G401.6 (cell line): ENCODE data around the gene ZYX.

ENCODE experiments used
- FAIRE-seq: peaks from 2 replicates; lab custom pipeline; 2012; peaks lifted over from hg19 to GRCh38; lab: Jason Lieb, UNC

ZYX gene

DNA sequence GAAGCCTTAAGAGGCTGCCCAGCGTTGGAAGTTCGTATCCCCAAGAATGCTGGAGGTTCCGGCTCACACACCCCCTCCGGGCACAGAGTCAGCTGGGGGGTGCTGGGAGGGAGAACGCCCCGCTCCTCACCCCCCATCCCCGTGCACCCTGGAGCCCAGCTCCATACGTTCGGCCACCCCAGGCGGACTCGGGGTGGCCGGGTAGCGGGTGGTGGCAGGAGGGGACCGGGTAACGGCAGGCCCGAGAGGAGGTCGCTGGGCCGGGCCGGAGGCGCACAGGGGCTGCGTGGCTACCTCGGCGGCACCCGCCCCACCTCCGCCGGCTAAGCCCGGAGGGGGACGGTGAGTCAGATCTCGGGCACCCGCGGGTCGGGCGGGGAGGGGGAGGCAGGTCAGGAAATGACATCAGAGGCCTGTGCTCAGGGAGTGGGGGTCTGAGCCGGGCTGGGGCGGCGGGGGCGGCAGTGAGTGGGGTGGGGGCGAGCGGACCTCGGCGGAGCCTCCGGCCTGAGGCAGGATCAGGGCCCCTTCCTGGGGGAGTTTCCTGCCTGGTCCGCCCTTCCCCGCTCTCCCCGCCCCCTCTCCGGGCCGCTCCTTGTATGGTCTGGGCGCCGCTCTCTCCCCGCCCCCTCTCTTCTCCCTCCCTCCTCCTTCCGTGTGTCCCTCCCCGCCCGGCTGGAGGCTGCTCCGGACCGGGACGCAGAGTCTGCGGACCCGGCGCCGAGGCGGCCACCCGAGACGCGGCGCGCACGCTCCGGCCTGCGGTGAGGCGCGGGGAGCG lies at the start of gene ZYX:
ZYX (plus strand) TSS at position 700 of the 781 bp plus-strand sequence. CDS start 227 bp downstream, outside the sequence.
- no peak for FAIRE-seq

- FAIRE-seq: no peak
Observed at GRCh38 chr7:143334244-143334643, 46.9 kb upstream of the ZYX start.

DNA sequence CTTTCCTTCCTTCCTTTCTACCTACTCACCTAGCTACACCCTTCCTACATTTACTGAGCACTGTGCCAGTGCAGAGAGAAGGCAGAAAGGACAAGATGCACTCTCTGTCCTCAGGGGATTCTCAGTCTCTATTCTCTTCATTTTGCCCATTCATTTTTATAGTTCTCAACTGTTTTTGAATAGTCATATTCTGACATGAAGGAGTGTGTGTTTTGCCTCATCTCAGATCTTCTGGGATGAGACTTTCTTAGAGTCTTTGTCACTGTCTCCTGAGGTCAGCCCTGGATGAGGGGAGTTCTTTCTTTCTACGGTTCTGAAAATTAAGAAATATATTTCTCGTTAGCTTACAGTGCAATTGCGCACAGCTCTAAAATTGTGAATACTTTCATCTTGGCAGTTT lies 43.9 kb upstream of the ZYX start:
- FAIRE-seq: no peak

DNA sequence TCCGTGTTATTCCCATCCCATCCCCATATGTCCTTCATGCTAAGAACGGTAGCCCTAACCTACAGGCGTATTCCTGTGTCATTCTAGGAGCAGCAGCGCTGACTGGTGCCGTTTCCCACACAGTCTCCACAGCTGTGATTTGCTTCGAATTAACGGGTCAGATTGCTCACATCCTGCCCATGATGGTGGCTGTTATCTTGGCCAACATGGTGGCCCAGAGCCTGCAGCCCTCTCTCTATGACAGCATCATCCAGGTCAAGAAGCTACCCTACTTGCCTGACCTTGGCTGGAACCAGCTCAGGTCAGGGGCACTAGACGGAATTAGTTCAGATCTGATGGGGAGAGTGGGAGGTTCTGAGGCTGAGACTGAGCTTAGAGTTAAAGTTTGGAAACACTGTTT lies 39.3 kb upstream of the ZYX start:
- no peak for FAIRE-seq

DNA sequence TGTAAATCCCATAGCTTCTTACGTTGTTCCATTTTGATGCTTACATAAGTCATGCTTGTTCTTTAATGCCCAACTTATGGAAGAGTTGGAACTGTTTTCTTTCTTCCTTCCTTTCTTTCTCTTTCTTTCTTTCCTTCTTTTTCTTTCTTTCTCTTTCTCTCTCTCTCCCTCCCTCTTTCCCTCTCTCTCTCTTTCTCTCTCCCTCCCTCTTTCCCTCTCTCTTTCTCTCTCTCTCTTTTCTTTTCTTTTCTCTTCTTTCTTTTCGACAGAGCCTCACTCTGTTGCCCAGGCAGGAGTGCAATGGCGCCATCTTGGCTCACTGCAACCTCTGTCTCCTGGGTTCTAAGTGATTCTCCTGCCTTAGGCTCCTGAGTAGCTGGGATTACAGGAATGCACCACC lies 37.5 kb upstream of the ZYX start:
- no peak for FAIRE-seq

GRCh38 chr7:143345428-143345900 lies 35.7 kb upstream of the ZYX start:
- FAIRE-seq: no peak

- FAIRE-seq: no peak
Observed at GRCh38 chr7:143346018-143346417, 35.1 kb upstream of the ZYX start.

DNA sequence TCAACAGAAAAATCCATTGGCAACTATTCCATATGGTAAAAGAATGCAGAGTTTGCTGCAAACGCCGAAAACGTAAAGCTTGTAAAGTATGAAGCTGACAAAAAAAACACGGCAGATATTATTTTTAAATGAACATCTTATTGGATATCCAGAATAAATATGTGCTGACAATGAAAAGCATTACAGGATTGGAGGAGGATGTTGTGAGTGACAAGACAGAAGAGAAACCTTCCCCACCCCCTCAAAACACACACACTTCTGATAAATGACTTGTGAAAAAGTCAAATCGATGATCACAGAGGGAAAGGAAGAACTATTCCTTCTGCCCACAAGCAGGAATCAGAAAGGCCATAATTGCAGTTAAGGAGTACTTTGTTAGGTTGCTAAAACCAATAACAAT lies 33.2 kb upstream of the ZYX start:
- FAIRE-seq: no peak

DNA sequence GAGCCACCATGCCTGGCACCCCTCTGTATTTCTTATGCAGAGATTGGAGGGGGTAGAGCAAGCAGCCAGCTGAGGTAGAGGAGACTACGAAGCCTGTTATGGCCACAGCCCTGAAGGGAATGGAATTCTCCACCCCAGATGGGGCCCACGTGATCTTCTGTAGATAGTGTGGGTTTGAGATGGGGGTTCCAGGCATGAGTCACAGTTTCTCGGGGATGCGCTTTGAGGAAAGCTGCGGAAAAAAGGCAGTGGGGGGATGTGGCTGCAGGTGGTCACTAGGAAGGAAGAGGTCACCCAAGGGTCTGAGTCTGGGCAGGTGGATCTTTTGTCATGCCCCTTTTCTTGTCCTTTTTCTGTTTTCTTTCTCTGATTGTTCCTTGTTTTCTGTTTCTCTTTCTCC lies 30.1 kb upstream of the ZYX start:
- FAIRE-seq: no peak

GRCh38 chr7:143351574-143351973 lies 29.6 kb upstream of the ZYX start:
- FAIRE-seq: no peak

- FAIRE-seq: no peak
Observed at GRCh38 chr7:143352531-143353002, 28.6 kb upstream of the ZYX start.

DNA sequence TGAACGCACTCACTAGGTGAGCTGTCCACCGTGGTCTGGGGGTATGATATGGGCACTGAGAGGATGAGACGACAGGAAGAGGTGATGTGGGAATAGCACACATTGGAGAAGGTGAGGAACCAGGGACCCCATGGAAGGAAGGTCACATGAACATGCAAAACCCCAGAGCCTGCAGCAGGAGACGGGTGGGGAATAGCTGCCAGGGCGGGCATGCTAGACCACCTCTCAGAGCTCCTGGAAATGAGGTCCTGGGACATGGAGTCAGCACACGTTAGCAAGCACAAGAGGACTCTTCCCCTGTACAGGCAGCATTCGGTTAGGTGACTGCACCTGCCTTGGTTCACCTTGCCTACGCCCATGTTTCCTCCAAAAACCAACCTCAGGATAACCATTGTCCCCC lies 26.8 kb upstream of the ZYX start:
- no peak for FAIRE-seq

DNA sequence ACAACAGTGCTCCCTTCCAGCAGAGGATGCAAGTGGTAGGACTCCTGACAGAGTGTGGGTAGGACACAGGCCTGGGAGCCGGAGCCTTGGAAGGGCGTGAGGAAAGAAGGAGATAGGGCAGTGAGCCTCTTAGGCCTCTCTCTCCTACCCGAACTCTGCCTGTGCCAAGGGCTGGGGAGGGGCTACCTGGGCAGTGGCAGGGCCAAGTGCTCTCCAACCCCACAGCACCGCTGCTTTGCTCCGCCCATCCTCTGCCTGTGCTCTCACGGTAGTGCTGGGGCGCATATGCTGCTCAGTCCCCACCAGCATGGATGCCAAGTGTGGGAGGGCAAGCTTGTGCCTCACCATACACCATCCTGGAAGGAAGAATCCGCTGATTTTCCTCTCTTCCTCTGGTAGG lies 26.2 kb upstream of the ZYX start:
- FAIRE-seq: no peak

DNA sequence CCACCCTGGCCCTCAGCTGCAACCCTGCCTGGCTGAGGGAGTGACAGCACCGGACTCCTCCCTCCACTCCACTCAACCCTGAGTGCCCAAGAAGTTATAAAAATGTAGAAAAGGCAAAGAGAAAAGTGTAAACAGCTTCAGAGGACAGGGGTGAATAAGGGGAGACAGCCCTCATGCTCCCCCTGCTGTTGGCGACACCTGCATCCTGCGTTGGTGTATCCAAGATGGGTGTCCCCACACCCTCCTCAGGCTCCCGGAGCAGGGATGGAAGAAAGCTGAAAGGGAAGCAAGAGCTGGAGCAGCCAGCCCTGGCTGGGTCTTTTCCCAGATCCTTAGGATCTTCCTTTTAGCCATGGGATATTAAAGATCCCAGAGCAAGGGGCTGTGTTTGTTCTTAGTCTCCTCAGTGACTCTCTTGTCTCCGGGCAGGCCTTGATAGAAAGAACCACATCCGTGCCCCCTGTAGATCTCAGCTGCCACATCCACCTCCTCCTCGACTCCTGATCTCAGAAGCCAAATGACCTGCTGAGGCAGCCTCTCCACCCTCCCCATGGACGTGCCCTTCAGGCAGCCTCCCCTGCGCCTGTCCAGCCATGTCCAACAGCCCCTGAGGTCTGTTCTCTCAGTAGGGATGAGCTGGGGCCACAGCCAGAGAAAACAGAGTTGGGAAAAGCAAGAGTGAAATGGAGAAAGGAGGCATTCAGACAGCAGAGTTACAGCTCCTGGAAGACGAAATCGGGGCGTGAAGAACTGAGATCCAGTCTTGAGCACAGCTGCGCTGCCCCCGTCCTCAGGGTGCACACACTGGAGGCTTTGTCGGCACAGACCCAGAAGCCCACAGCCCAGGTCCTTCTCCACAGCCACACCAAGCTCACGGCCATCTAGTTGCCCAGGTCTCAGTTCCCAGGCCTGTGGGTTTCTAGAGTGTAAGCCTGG lies 25.4 kb upstream of the ZYX start:
- FAIRE-seq: no peak

GRCh38 chr7:143356414-143357050 lies 24.6 kb upstream of the ZYX start:
- no peak for FAIRE-seq

DNA sequence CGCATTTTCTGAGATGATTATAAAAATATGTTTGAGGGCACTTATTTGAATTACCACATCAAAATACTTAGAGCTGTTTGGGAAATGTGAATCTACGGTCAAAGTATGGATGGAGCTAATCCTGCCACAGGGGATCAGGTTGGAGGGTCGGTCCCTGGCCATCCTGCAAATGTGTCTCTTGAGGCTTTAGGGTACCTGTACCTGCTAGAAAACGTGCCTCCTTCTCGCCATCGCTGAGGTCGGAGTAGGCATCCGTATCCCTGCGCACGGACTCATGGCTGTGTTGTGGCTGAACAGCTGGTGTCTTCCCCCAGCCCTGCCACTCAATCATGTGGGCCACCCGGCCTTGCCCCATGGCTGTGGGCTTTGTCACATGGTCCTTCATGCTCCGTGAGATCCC lies 22.5 kb upstream of the ZYX start:
- FAIRE-seq: no peak

DNA sequence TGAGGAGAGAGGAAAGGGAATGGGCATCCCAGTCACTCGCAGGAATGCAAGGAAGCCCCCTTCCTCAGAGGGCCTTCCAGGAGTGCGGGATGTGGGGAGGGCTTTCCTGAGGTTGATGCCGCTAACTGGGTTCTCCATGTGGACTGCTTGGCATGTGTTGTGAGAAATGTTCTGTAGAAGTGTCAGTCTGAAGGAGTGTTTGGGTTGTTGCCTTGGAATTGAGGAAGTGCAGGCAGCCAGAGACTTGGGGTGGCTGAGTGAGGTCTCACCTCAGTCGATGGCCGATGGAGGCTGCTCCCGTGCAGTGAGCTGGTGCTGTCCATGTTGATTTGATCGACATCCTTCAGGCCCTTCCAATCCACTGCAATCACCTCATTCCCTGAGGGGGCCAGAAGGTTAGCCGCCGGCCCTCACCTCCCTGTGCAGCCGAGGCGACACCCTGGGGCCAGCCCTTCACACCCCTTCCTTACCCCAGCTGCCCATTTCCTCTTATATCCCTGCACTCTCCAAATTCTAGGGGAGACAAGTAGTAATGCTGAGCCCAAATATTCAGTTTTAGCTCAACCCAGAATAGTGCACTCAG lies 21.3 kb upstream of the ZYX start:
- FAIRE-seq: no peak

GRCh38 chr7:143360788-143361551 lies 20.2 kb upstream of the ZYX start:
- no peak for FAIRE-seq

- FAIRE-seq: no peak
Observed at GRCh38 chr7:143361552-143362130, 19.5 kb upstream of the ZYX start.

DNA sequence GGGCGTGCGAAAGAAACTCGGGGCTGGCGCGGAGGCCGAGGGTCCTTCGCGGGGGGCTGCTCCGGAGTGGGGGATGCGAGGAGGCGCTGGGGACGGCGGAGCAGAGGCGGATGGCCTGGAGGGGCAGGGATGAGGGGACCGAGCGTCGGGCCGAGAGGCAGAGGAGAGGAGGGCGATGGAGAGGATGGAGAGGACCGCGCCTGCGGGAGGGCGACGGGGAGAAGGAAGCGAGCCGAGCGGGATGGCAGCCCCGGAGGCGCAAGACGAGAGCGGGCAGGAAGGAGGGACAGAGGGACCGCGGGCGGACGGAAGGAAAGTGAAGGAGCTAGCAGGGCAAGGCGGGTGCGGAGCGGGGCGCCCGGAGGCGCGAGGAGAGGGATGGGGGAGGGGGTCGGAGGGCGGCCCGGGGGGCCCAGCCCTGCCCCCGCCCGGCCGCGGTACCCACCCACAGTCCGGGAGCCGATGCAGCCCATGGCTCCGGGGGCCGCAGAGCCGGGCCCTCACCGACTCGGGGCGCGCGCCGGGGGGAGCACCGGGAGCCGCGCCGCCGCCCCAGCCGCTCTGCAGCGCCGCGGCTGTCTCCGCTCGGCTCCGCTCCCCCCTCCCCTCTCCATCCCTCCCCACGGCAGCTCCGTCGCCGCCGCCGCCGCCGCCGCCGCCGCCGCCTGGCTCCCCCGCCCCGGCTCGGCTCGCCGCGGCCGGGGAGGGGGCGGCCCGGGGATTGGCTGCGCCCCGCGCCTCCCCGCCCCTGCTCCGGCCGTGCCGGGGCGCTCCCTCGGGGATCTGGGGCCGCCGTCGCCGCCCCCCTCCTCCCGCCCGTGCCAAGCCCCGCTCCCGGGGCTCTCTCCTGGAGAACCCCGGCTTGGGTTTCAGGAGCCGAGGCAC lies 18.8 kb upstream of the ZYX start, which contains the start of gene FAM131B:
FAM131B (minus strand) TSS at position 583 of the 885 bp plus-strand sequence; CDS start at position 473, 110 bp downstream.
- FAIRE-seq: no peak
